ENCODE measurements around the gene ZBTB45.

The ZBTB45 gene

GRCh38 chr19:58538257-58539168 is 18.9 kb upstream of the ZBTB45 start:
- DNase-seq (ENCODE audit: low spot score) = no peak

GRCh38 chr19:58536852-58537798 is 17.5 kb upstream of the ZBTB45 start:
- no peak for DNase-seq (ENCODE audit: low spot score)

GRCh38 chr19:58535857-58536256 is 16.2 kb upstream of the ZBTB45 start:
- no peak for DNase-seq (ENCODE audit: low spot score)

- no peak for DNase-seq (ENCODE audit: low spot score)
Measured at GRCh38 chr19:58531034-58531840, 11.6 kb upstream of the ZBTB45 start.

GRCh38 chr19:58529405-58529804 is 9.8 kb upstream of the ZBTB45 start:
- no peak for DNase-seq (ENCODE audit: low spot score)

GRCh38 chr19:58522709-58523108 is 3.1 kb upstream of the ZBTB45 start:
- no peak for DNase-seq (ENCODE audit: low spot score)

- no peak for DNase-seq (ENCODE audit: low spot score)
Measured at GRCh38 chr19:58521651-58522050, 2.0 kb upstream of the ZBTB45 start.

GRCh38 chr19:58520257-58520599 is 618 bp upstream of the ZBTB45 start:
- DNase-seq (ENCODE audit: low spot score) = no peak

GRCh38 chr19:58519087-58519354 is 589 bp downstream of the ZBTB45 start:
- peak; percentile 87 for DNase-seq (ENCODE audit: low spot score)

GRCh38 chr19:58518256-58519086 is 1.1 kb downstream of the ZBTB45 start:
- DNase-seq (ENCODE audit: low spot score) = no peak

- no peak for DNase-seq (ENCODE audit: low spot score)
Measured at GRCh38 chr19:58516964-58517833, 2.4 kb downstream of the ZBTB45 start.

GRCh38 chr19:58516246-58516836 is 3.3 kb downstream of the ZBTB45 start:
- DNase-seq (ENCODE audit: low spot score) = no peak

GRCh38 chr19:58515259-58515658 is 4.4 kb downstream of the ZBTB45 start:
- DNase-seq (ENCODE audit: low spot score) = no peak

- DNase-seq (ENCODE audit: low spot score) = no peak
Measured at GRCh38 chr19:58514564-58515022, 5.0 kb downstream of the ZBTB45 start.

- DNase-seq (ENCODE audit: low spot score) = peak; percentile 86
Measured at GRCh38 chr19:58513694-58514563, 5.7 kb downstream of the ZBTB45 start.

- DNase-seq (ENCODE audit: low spot score) = no peak
Measured at GRCh38 chr19:58513213-58513693, 6.4 kb downstream of the ZBTB45 start.

- no peak for DNase-seq (ENCODE audit: low spot score)
Measured at GRCh38 chr19:58511353-58512208, 8.0 kb downstream of the ZBTB45 start, which contains the start of gene SLC27A5. Gene SLC27A5 (minus strand): TSS chr19:58511992. CDS start chr19:58511955, 37 bp downstream.
